B cell (primary cell): ENCODE results near the gene DCAF6.

ENCODE experiments used
- EZH2 ChIP-seq: IDR thresholded peaks from 2 replicates; pipeline ENCODE4 v1.6.1; 2012; ENCODE audit warnings: borderline replicate concordance, low read depth, mild to moderate bottlenecking, moderate library complexity, low read length; ENCODE audit not compliant: insufficient read depth, poor library complexity, severe bottlenecking
- TF ChIP-seq, protein P1 (sequence below): fragments of 200-600 bp; IDR thresholded peaks from one replicate; pipeline ENCODE4 v1.8.0; 2022; ENCODE audit warnings: antibody characterized with exemption, mild to moderate bottlenecking

DNA sequence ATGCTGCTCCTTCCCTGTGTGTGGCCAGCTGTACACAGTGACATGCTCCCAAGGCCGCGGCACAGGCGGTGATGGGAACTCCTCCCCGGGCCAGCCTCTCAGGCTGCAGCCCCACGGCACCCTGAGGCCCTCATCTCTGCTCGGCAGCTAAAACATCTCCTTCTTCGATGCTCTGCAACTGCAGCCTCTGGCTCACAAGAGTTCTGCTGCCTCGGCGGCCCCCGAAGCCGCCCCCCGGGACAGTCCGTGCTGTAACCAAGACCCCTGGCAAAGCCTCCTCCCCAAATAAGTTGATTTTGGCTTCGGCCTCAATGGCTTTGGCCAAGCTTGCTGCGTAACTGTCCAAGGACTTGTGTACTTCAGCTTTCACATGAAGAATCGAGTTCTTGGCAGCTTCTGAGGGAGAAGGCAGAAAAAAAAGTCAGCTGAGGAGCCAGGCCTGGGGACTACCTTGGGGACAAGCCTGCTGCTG is 149.0 kb downstream of the DCAF6 start:
- TF ChIP-seq, protein P1, sequence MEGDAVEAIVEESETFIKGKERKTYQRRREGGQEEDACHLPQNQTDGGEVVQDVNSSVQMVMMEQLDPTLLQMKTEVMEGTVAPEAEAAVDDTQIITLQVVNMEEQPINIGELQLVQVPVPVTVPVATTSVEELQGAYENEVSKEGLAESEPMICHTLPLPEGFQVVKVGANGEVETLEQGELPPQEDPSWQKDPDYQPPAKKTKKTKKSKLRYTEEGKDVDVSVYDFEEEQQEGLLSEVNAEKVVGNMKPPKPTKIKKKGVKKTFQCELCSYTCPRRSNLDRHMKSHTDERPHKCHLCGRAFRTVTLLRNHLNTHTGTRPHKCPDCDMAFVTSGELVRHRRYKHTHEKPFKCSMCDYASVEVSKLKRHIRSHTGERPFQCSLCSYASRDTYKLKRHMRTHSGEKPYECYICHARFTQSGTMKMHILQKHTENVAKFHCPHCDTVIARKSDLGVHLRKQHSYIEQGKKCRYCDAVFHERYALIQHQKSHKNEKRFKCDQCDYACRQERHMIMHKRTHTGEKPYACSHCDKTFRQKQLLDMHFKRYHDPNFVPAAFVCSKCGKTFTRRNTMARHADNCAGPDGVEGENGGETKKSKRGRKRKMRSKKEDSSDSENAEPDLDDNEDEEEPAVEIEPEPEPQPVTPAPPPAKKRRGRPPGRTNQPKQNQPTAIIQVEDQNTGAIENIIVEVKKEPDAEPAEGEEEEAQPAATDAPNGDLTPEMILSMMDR, result no peak
- no peak for TF ChIP-seq EZH2
